HG02884 (cell line): ENCODE data around the gene MGME1.

Experiments
- ATAC-seq: cut with Tn5 transposase; IDR thresholded peaks from one replicate; pipeline ENCODE4 v1.9.1; 2021; ENCODE audit warnings: mild to moderate bottlenecking, moderate library complexity; ENCODE audit not compliant: unreplicated experiment

The MGME1 gene

GRCh38 chr20:17940224-17940971 lies 28.4 kb upstream of the MGME1 start:
- ATAC-seq: no peak

- ATAC-seq: no peak
These were observed 27.6 kb upstream of the MGME1 start for GRCh38 chr20:17941087-17941825.

GRCh38 chr20:17941826-17942196 lies 27.0 kb upstream of the MGME1 start:
- ATAC-seq: no peak

- ATAC-seq: peak; percentile 62
These were observed 25.5 kb upstream of the MGME1 start for GRCh38 chr20:17943343-17943742.

GRCh38 chr20:17944854-17945474 lies 23.9 kb upstream of the MGME1 start:
- no peak for ATAC-seq

- no peak for ATAC-seq
These were observed 22.8 kb upstream of the MGME1 start for GRCh38 chr20:17946040-17946439.

- no peak for ATAC-seq
These were observed 22.0 kb upstream of the MGME1 start for GRCh38 chr20:17946572-17947473.

- no peak for ATAC-seq
These were observed 21.4 kb upstream of the MGME1 start for GRCh38 chr20:17947474-17947815.

- no peak for ATAC-seq
These were observed 20.4 kb upstream of the MGME1 start for GRCh38 chr20:17948442-17948841.

- ATAC-seq: no peak
These were observed 18.9 kb upstream of the MGME1 start for GRCh38 chr20:17949899-17950298.

- no peak for ATAC-seq
These were observed 18.1 kb upstream of the MGME1 start for GRCh38 chr20:17950670-17951069.

- no peak for ATAC-seq
These were observed 17.5 kb upstream of the MGME1 start for GRCh38 chr20:17951323-17951722.

- ATAC-seq: no peak
These were observed 15.8 kb upstream of the MGME1 start for GRCh38 chr20:17952692-17953684.

- no peak for ATAC-seq
These were observed 14.9 kb upstream of the MGME1 start for GRCh38 chr20:17953935-17954334.

GRCh38 chr20:17955302-17955701 lies 13.5 kb upstream of the MGME1 start:
- no peak for ATAC-seq

- no peak for ATAC-seq
These were observed 12.6 kb upstream of the MGME1 start for GRCh38 chr20:17956099-17956685.

- ATAC-seq: no peak
These were observed 11.1 kb upstream of the MGME1 start for GRCh38 chr20:17957505-17958363.

GRCh38 chr20:17958373-17959256 lies 10.2 kb upstream of the MGME1 start:
- no peak for ATAC-seq
